Loucy (cell line): ENCODE data around the gene HAUS8.

Experiments
- EZH2phosphoT487 ChIP-seq: fragments of 200-600 bp; IDR thresholded peaks from 2 replicates; pipeline ENCODE4 v1.6.1; 2018; ENCODE audit warnings: antibody characterized with exemption, mild to moderate bottlenecking, moderate library complexity, borderline replicate concordance
- TF ChIP-seq, protein P1 (sequence below): fragments of 200-600 bp; sonication (generic); conservative IDR thresholded peaks from 2 replicates; pipeline ENCODE4 v1.5.1; 2014; ENCODE audit warnings: mild to moderate bottlenecking, antibody characterized with exemption, low read length

DNA sequence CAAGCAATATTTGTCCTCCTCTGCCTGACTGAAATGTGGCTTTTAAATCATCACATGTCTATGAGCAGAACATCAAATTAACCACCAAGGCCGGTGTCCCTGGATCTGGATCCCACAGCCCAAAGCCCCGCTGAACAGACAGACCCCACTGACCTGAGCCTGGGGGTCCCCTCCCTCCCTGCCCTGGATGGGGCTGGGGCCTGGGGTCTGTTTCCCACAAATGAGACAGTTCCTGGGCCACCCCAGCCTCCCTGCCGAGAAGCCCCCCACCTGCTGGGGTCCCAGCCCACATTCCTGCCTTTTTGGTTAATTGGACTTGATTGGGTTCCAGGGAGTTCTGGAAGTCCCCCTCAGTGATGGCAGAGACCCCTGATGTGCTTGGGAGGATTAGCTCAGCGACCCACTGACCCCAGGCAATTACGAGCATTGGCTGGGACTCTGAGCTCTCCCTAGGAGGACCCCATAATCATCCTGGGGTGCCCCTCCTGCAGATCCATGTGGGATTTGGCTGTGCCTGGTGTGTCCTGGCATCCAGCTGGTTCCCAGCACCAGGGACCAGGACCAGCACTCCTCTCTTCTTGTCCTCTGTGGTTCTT lies 29.2 kb downstream of the HAUS8 start:
- TF ChIP-seq, protein P1, sequence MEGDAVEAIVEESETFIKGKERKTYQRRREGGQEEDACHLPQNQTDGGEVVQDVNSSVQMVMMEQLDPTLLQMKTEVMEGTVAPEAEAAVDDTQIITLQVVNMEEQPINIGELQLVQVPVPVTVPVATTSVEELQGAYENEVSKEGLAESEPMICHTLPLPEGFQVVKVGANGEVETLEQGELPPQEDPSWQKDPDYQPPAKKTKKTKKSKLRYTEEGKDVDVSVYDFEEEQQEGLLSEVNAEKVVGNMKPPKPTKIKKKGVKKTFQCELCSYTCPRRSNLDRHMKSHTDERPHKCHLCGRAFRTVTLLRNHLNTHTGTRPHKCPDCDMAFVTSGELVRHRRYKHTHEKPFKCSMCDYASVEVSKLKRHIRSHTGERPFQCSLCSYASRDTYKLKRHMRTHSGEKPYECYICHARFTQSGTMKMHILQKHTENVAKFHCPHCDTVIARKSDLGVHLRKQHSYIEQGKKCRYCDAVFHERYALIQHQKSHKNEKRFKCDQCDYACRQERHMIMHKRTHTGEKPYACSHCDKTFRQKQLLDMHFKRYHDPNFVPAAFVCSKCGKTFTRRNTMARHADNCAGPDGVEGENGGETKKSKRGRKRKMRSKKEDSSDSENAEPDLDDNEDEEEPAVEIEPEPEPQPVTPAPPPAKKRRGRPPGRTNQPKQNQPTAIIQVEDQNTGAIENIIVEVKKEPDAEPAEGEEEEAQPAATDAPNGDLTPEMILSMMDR, result no peak
- TF ChIP-seq EZH2phosphoT487, result no peak
